Measurements from ENCODE around the gene BGLAP. TPM values are rescaled to one million over a fixed set of nuclear protein-coding genes. Genes with fewer than 3 reads are reported as not detected.

Gene BGLAP
- total RNA-seq, 1 donor from 2014 or later, result not detected

DNA sequence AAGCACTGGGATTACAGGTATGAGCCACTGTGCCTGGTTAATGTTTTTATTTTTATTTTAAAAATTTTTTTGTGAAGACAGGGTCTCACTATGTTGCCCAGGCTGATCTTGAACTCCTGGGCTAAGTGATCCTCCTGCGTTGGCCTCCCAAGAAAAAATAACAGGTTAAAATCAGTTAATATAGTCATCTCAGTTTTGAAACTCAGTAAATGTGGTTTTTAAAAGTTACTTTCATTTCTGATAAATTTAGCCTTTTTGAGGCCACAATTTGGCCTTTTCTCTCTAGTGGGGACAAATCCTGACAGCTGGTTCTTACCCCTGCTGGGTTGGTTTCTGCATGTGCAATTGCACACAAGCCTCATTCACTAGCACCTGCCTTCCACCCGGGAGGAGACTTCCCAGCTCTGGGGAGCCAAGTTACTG, 15.9 kb upstream of the BGLAP start:
- DNase-seq (ENCODE audit: extremely low read depth, low read depth, low spot score), result no peak

DNA sequence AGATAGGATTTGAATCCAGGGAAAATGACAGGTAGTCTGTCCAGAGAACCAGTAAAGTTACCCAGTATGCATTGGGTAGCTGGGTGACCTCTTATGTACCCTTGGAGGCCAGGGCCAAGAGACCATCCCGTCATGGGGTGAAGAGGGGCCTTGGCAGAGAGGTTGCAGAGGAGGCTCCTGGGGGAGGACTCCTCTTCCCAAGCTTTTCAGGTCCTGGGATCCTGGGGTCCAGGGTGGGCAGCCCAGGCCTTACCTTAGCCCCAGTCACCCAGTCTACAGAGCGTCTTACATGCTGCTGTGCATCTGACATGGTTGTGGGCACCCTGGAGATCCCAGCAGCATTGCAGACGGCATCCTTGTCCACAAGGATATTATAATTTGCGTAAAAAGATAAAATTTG, 15.2 kb upstream of the BGLAP start:
- no peak for DNase-seq (ENCODE audit: extremely low read depth, low read depth, low spot score)

DNA sequence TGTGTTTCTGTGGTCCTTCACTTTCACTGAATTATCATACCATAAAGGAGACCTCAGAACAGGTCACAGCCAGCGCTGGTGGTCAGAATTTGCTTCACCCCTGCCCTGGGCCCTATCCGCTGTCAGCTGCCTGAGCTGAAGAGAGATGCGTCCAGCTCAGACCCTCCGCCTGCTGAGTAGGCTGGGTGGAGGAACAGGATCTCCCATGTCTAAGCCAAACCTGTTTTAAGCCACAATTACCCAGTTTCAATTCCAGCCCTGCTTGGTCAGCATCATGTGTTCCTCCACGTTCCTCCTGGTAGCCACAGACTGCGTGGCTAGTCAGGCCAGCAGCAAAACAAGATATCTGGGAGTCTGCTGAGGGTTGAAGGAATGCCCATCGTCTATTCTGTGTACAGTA, 13.5 kb upstream of the BGLAP start:
- DNase-seq (ENCODE audit: extremely low read depth, low read depth, low spot score), result no peak

DNA sequence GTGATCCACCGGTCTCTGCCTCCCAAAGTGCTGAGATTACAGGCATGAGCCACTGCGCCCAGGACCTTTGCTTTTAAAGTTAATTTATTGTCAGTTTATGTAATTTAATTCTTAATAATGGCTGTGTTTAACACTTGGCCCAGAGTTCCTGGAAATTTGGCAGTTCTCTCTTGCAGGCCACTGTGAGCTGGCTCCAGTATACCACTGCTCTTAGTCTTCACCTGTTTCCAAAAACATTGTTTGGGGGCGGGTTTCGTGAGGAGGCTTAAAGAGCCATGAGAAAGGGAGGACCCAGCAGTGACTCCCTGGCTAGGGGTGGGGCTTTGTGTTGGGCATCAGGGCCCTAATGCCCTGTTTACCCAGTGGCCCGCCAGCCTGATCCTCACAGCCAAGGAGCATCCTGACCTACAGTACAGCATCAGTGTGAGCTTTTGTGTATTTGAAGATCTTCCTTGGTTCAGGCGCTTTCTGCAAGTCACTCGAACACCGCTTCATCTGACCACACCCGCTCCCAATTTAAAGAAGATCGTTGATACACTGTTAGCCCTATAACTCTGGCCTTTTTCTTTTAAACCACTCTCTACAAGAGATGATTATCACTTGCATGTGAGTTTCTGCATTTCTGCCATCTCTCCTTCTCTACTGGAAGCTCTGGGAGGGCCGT, 12.0 kb upstream of the BGLAP start:
- DNase-seq (ENCODE audit: extremely low read depth, low read depth, low spot score), result no peak

DNA sequence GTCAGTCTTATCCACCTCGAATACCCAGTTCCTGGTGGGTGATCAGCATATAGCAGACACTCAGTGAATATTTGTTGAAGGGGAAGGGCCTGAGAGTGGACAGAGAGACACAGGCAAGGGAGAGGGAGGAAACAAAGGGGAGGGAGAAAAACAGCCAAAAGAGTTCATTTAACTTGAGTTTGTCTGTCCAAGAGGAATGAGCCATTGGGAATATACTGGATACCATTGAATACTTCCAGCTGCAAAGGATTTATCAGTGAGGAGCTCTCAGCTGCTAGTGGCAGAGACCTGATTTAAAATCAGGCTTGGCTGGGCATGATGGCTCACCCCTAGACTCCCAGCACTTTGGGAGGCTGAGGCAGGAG, 11.5 kb upstream of the BGLAP start:
- DNase-seq (ENCODE audit: extremely low read depth, low read depth, low spot score), result no peak

DNA sequence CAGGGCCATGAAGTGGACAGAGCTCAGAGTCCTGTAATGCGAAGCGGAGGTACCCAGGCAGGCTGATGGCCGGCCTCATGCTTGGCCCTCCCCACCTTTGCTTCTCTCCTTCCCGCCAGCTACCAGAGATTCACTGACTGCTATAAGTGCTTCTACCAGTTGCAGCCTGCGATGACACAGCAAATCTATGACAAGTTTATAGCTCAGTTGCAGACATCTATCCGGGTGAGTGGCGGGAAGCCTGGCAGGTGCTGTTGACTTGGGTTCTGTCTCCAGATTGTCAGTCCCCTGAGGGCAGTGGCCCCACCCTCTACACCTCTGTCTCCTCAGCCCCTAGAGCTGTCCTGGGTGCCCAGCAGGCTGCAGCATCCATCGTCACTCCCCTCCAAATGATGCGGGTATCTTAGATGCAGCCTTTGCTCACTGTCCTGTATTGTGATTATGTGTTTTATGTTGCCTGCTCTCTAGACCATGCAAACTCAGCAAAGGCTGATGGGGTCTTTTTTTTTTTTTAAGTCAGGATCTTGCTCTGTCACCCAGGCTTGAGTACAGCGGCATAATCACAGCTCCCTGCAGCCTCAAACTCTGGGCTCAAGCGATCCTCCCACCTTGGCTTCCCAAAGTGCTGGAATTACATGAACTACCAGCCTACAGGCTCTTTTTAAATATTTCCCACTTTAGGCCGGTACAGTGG, 9.6 kb upstream of the BGLAP start:
- DNase-seq (ENCODE audit: extremely low read depth, low read depth, low spot score), result no peak

DNA sequence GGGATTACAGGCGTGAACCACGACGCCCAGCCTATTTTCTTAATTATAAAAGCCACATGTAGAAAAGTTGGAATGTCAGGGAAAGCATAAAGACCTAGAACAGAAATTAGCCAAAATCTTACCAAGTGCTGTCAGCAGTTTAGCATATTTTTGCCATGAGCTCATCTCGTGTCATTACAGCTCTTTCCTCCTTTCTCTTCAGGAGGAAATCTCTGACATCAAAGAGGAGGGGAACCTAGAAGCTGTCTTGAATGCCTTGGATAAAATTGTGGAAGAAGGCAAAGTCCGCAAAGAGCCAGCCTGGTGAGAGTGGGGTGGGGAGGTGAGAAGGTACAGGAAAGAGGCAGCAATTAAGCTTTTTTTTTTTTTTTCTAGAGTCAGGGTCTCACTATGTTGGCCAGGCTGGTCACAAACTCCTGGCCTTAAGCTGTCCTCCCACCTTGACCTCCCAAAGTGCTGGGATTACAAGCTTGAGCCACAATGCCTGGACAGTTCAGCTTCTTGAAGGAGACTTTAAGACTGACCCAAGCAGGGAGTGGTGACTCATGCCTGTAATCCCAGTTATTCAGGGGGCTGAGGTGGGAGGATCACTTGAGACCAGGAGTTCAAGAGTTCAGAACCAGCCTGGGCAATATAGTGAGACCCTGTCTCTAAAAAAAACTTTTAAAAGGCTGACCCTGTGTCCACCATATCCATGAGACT, 8.4 kb upstream of the BGLAP start:
- DNase-seq (ENCODE audit: extremely low read depth, low read depth, low spot score), result no peak

DNA sequence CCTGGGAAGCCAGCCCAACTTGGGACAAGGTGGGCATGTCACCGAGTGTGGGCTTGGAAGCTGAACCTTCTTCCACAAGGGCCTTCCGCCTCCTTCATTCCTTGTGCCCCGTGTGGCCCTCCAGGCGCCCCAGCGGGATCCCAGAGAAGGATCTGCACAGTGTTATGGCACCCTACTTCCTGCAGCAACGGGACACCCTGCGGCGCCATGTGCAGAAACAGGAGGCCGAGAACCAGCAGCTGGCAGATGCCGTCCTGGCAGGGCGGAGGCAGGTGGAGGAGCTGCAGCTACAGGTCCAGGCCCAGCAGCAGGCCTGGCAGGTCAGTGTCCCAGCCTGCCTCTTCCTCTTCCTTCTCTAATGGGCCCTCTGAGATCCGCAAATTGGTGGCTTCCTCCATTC, 5.8 kb upstream of the BGLAP start:
- DNase-seq (ENCODE audit: extremely low read depth, low read depth, low spot score), result no peak

DNA sequence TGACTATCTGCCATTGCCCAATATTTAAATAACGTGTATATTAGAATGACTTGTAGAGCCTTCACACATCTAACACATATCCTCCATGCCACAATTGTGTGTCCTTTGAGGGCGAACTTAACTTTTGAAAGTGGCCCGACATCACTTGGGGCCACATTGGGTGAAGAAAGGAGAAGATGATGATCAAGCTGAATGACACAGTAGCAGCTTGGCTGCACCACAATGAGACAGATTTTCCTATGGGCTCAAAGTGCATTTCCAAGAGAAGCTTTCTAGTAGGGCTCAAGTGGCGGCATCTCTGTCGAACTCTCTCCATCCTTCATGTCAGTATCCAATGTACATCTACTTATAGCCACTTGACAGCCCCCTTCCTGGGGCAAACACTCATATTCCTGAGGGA, 3.7 kb upstream of the BGLAP start:
- DNase-seq (ENCODE audit: extremely low read depth, low read depth, low spot score), result no peak

DNA sequence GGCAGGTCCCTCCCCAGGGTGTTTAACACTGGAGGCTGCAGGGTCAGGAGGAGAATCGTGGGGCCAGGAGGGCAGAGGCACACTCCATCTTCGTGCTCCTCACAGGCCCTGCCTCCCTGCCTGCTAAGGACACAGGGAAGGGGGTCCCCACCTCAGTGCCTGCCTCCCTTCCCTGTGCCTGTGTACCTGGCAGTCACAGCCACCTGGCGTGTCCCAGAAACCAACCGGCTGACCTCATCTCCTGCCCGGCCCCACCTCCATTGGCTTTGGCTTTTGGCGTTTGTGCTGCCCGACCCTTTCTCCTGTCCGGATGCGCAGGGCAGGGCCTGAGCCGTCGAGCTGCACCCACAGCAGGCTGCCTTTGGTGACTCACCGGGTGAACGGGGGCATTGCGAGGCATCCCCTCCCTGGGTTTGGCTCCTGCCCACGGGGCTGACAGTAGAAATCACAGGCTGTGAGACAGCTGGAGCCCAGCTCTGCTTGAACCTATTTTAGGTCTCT, 623 bp upstream of the BGLAP start:
- no peak for DNase-seq (ENCODE audit: extremely low read depth, low read depth, low spot score)

DNA sequence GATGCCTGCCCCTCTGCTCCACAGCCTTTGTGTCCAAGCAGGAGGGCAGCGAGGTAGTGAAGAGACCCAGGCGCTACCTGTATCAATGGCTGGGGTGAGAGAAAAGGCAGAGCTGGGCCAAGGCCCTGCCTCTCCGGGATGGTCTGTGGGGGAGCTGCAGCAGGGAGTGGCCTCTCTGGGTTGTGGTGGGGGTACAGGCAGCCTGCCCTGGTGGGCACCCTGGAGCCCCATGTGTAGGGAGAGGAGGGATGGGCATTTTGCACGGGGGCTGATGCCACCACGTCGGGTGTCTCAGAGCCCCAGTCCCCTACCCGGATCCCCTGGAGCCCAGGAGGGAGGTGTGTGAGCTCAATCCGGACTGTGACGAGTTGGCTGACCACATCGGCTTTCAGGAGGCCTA, 754 bp downstream of the BGLAP start:
- DNase-seq (ENCODE audit: extremely low read depth, low read depth, low spot score), result no peak

DNA sequence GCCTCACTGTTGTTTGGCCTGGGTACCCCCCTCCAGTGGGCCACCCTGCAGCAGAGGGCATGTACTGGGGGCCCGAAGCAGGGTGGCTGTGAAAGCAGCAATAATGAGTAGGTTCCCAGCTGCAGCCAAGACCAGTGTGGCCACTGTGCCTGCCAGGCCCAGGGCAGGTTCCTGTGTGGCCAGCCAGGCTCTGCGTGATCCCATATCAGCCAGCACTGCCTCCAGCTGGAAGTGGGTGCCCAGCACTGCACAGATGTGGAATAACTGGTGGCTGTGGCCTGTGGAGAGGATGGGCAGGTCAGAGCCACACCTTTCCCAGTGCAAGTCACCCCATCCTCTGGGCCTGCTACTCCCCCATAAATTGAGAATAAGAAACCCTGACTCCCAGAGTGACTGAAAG, 2.1 kb downstream of the BGLAP start:
- no peak for DNase-seq (ENCODE audit: extremely low read depth, low read depth, low spot score)

DNA sequence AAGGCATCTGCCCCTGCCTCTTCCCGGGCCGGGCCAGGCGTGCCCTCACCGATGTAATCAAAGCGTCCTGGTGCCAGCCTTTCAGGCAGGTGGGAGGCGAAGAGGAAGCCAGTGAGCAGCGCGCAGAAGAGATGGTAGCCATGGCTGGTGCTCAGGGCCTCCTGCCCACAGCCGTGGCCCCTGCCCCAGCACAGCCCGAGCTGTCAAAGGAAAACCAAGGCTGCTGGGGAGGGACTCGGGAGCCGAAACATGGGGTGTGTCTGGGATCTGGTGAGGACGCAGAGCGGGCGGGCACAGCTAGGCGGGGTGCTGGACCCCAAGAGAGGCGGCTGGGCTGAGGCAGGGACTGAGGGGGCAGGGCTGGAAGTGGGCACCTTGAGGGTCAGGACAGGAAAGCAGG, 2.7 kb downstream of the BGLAP start:
- no peak for DNase-seq (ENCODE audit: extremely low read depth, low read depth, low spot score)

DNA sequence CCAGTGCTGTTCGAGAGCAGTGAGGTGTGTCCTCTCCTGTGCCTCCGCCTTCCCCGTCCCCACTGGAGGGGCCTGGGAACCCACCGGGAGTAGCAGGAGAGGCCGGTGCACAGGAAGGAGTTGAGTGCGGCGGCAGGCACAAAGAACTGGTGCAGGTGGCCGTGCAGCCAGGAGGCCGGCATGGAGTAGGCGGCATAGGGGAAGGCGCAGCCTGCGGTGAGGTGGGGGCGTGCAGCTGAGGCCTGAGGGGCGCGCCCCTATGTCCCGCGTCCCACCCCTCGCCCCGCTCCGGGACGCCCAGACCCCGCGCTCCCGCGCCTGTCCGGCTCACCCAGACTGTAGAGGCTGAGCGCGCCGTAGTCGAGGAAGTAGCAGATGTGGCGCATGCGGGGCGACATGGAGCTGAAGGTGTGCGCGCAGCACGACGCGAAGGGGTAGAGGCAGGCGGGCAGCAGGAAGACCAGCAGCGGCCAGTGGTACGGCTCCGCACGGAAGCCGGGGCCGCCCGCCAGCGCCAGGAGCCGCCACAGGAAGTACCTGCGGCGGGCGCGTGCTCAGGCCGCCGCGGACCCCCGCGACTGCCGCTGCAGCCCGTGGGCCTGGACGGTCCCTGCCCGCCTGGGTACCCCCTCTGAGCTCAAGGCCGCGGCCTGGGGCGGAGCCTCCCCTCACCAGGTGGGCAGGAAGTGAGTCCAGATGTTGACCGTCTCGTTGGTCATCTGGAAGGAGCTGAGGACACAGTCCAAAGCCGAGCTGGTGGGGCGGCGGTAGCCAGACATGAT, 3.7 kb downstream of the BGLAP start:
- no peak for DNase-seq (ENCODE audit: extremely low read depth, low read depth, low spot score)

DNA sequence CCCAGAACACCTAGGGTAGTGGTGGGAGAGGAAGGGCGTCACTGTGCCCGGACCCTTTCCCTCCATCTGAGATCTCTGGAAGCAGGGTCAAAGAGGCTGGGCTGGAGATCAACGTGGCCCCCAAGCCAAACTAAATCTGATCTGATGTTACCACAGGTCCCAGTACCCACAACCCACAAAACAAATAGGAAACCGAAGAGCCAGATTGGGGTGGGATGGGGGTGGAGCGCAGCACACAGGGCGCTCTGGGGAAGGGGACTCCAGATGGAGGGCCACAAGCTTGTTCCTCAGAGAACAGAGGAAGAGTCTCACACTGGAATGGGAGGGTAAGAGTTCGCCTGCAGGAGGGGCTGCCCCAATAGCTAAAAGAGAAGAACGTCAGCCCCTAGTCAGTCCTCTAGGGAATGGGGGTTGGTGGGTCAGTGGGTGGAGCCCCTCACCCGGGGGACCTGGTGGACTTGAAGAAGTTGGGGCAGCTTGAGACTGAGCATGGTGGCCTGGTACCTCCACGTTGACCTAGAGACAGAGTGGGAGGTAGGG, 4.3 kb downstream of the BGLAP start:
- DNase-seq (ENCODE audit: extremely low read depth, low read depth, low spot score), result no peak

DNA sequence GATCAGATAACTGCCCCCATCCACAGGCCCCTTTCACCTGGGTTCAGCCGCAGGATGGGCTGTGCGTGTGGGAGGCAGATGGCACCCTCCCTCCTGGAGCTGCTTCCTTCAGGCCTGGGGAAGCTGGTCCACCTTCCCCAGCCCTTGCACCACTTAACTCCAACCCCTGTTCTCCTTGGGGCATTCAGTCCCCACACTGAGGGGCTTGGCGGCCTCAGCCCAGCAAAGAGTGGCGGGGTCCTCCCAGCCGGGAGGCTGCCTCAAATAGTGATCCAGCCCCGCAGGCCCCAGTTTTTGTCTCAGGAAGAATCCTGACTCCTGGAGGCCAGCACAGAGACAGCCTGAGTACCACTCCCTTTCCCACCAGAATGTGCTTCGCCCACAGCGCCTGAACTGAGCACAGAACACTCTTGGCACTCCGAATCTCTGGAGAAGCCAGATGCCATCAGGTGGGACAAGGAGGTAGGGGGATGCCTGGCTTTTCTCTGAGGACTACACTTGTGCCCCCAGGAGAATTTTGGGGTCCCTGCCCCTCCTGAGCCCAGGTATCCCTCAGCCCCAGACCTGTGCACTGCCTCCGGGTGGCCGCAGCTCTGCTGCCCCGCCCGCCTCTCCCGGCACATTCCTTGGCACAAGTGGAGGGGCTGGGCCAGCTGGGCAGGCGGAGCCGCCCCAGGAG, 4.9 kb downstream of the BGLAP start:
- DNase-seq (ENCODE audit: extremely low read depth, low read depth, low spot score), result no peak

DNA sequence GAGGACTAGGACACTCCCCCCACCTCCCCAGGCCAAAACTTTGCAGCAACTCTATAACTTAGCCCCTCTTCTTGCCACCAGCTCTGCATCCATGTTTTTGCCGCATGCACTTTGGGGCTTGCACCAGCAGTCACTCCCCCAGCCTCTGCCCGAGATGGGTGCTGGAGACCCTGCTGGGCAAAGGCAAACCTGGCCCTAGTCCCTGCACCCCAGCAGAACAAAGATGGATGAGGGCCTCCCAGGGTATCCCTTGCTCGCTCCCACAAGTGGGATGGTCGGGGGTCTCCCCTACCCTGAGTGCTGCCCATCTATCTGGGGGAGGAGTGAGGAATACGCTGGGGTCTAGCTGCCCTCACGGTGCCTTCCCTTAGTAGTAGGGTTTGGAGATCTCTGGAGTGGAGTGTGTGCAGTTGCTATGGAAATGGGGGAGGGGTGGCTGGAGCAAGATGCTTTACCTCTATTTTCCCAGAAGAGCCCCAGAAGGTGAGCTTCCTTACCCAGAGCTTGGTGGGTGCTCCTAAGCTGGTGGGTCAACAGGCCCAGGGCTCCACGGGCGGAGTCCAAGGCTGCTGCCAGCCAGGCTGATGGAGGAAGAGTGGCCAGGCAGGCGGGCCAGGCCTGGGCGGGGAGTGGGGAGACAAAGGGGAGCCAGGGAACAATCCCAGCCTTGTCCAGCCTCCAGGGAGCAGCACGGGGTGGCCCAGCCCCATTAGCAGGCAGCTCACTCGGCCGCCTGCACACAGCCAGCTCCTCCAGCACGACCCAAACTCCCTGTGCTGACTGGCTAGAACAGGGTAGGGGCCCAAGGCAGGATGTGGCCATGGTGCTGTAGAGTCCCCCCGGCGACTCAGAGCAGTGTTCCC, 5.7 kb downstream of the BGLAP start, which contains the start of gene PAQR6:
Gene PAQR6, minus strand, starts transcription at position 597 of the 863 bp plus-strand sequence. CDS start 1,325 bp downstream, outside the sequence.
- DNase-seq (ENCODE audit: extremely low read depth, low read depth, low spot score), result no peak

DNA sequence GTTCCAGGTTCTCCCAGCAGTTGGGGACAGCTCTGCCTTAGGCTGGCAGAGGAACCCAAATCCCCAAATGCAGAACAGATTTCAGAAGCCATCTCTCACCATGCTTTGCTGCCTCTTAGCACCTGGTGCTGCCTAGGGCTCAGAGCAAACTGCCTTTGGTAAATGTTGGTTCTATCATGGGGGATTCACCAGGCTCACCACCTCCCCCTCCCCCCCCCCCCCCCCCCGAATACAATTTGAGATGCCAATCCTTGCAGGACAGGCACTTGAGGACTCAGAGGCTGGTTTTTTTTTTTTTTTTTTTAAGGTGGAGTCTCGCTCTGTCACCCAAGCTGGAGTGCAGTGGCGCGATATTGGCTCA, 6.3 kb downstream of the BGLAP start:
- DNase-seq (ENCODE audit: extremely low read depth, low read depth, low spot score), result no peak

DNA sequence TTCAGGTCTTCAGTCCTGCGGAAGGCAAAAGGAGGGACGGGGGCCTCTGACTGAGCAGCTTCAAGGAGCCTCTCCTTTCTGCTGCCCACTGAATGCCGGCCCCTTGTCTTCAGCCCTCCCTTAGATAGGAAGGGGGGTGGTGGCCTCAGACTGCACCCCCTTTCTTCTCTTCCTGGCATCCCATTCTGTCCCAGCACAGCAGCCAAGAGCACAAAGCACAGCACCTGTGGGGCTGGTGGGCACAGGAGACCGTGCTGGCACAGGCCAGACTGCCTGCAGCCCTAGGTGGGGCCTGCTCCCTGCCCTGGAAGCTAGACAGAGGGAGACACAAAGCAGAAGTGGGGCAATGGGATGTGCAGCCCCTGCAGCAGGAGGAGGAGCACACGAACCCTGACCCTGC, 7.6 kb downstream of the BGLAP start:
- no peak for DNase-seq (ENCODE audit: extremely low read depth, low read depth, low spot score)

Measured in glomerular endothelial cell (primary cell).